Measurements from ENCODE around the gene APOO. TPM values are rescaled to one million over a fixed set of nuclear protein-coding genes. Genes with fewer than 3 reads are reported as not detected.

Gene APOO
- total RNA-seq, 1 donor from 2014 or later = 112 TPM

GRCh38 chrX:23799469-23800065, 108.2 kb downstream of the APOO start:
- no peak for DNase-seq
- ATAC-seq (ENCODE audit: poor library complexity) = no peak
- intact Hi-C loops (cut with DNase I) = no loop called here

DNA sequence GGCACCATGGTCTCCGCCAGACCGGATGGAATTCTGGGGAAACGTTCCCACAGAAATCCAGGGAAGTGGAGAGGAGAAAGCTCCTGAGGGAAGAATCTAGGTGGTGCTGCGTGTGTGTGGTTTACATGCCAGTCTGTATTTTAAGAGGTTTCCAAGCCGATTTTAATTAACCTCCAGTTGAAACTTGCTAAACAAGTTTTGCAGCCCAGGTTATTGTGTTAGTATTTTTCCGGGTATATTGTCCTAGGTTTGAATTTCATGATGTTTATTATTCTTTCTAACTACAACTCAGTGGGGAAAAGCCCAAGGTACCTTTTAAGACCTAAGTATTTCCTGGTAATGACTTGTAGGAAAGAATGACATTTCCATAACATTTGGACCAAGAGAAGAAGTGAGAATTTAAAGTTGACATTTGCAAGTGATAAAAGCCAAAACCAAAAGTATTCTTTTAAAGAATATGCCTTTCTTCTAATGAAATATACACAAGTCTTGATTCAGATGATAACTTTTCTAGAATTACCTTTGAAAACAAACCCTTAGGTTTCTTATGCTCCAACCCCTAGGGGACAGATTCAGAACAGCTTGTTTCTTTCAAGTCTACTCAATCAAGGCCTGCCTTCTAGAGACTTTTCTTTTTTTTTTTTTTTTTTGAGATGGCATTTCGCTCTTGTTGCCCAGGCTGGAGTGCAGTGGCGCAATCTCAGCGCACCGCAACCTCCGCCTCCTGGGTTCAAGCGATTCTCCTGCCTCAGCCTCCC, 110.2 kb downstream of the APOO start:
- ATAC-seq (ENCODE audit: poor library complexity) (no peak), DNase-seq (no peak)
- intact Hi-C loops (cut with DNase I) = no loop called here

DNA sequence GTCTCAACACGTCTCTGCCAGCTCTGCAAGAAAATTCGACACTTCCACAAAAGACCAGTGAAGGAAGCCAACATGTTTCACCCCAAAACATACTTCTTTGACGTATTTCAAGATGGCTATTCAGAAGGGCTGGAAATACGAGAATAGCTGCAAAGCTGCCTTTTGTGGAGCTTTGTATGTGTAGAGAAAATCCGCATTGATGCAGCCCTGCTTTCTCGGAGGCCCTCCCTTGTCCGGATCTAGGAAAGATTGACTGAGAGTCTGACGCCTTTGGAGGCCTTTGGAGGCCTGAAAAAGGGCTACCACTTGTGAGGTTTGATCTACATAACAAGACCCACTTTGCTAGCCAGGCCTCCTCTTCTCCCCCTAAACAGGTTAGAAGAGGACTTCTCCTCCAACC, 112.5 kb downstream of the APOO start:
- DNase-seq (no peak), ATAC-seq (ENCODE audit: poor library complexity) (no peak)
- intact Hi-C loops (cut with DNase I) = no loop called here

DNA sequence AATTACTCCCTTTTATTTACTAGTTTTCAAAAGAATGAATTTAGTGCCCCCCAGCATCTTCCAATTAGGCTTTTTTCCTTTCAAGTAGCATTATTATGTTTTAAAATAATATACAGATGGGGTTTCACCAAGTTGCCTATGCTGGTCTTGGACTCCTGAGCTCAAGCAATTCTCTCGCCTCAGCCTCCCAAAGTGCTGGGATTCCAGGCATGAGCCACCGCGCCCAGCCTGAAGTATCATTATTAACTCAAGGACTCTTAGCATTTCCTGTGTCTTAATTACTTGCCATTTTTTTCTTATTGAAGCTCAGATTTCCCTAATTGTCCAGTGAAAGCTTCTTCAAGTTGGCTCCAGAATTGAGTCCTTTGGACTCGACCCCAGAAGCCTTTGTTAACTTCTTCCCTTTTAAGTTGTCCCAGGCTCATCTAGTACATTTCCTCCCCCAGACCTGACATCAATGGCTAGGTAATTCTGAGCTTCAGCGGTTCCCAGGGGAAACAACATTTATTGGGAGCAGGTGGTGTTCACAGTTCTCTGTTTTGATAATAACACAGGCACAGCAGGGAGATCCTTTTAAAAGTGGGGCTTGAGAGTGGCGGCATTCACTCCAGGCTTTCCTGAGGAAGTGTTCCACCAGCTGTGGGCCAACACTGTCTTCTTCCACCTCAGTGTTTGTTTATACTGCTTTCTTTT, 114.7 kb downstream of the APOO start:
- ATAC-seq (ENCODE audit: poor library complexity) = no peak
- intact Hi-C loops (cut with DNase I) = no loop called here

GRCh38 chrX:23790155-23790497, 117.6 kb downstream of the APOO start:
- ATAC-seq (ENCODE audit: poor library complexity) = no peak
- intact Hi-C loops (cut with DNase I) = no loop called here

More for the DNA sequence above, 114.7 kb downstream of the APOO start:
- DNase-seq = no peak

DNA sequence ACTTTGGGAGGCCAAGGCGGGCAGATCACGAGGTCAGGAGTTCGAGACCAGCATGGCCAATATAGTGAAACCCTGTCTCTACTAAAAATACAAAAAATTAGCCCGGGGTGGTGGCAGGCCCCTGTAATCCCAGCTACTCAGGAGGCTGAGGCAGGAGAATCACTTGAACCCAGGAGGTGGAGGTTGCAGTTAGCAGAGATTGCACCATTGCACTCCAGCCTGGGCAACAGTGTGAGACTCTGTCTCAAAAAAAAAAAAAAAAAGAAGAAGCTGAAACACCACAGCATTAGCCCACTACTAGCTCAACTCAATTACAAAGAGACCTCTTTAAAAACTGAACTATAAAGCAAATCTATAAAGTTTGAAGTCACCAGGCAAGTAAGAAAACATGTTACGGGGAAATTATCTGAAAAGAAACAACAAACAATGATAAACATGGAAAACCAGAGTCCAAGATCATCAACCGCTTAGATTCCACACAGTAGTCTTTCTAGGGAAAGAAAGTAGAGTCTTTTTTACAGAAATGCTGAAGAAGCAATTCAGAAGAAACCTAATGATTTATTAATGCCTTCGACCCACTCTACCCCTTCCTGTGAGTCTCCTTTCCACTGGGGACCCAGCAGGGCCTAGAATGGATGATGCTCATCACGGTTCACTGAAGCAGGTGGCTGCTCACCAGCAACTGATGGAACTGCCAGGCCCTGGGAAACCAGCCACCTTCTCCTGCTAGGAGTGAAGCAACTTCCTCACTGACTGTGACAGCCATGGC, 118.2 kb downstream of the APOO start:
- intact Hi-C loops (cut with DNase I) = no loop called here
- DNase-seq = no peak
- ATAC-seq (ENCODE audit: poor library complexity) = no peak

More at GRCh38 chrX:23790155-23790497, 117.6 kb downstream of the APOO start:
- no peak for DNase-seq

DNA sequence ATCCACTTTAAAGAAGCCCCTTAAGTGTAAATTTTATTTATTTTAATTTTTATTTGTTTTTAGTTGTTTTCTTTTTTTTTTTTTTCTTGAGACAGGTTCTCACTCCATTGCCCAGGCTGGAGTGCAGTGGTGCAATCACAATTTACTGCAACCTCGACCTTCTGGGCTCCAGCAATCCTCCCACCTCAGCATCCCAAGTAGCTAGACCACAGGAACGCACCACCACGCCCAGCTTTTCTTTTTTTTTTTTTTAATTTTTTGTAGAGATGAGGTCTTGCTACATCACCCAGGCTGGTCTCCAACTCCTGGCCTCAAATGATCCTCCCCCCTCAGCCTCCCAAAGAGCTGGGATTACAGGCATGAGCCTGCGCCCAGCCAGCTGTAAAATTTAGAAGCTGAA, 118.8 kb downstream of the APOO start:
- ATAC-seq (ENCODE audit: poor library complexity) = no peak
- intact Hi-C loops (cut with DNase I) = no loop called here
- no peak for DNase-seq

DNA sequence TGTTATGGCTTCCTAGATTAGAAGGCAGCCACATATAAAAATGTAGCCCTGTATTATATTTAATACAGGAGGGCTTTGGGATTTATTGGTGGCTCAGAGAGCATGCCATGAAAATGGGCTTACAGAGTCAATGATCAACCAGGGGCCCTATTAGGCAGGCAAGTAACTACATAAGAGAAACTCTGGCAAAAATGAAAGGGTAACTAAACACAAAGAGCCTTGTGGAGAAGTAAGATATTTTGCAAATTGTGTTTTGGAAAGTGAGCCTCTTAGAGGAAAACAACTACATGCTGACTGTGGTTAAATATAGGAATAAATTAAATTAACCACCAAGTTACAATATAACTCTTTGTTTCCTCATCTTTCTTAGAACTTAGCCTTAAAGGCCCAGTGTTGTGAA, 119.2 kb downstream of the APOO start:
- ATAC-seq (ENCODE audit: poor library complexity) (no peak), DNase-seq (no peak)
- intact Hi-C loops (cut with DNase I) = no loop called here

- ATAC-seq (ENCODE audit: poor library complexity) (no peak), DNase-seq (no peak)
- intact Hi-C loops (cut with DNase I) = no loop called here
These were observed 120.0 kb downstream of the APOO start for GRCh38 chrX:23787745-23788118.

DNA sequence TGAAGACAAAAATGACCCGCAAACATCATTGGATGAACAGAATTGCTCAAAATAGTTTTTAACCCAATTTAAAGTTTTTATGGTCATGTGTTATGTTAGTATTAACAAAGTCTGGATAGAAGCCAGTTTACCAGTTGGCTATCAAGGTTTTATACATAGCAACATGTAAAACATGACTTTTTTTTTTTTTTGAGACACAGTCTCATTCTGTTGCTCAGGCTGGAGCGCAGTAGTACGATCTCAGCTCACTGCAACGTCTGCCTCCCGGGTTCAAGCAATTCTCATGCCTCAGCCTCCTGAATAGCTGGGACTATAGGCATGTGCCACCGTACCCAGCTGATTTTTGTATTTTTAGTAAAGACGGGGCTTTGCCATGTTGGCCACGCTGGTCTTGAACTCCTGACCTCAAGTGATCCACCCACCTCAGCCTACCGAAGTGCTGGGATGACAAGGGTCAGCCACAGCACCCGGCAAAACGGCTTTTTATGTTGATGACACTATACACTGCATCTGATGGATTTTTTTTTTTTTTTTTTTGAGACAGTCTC, 121.4 kb downstream of the APOO start:
- intact Hi-C loops (cut with DNase I) = no loop called here
- ATAC-seq (ENCODE audit: poor library complexity) = no peak
- no peak for DNase-seq

- intact Hi-C loops (cut with DNase I) = no loop called here
- peak; percentile 40 for ATAC-seq (ENCODE audit: poor library complexity)
These were observed 122.2 kb downstream of the APOO start for GRCh38 chrX:23785580-23785979.

DNA sequence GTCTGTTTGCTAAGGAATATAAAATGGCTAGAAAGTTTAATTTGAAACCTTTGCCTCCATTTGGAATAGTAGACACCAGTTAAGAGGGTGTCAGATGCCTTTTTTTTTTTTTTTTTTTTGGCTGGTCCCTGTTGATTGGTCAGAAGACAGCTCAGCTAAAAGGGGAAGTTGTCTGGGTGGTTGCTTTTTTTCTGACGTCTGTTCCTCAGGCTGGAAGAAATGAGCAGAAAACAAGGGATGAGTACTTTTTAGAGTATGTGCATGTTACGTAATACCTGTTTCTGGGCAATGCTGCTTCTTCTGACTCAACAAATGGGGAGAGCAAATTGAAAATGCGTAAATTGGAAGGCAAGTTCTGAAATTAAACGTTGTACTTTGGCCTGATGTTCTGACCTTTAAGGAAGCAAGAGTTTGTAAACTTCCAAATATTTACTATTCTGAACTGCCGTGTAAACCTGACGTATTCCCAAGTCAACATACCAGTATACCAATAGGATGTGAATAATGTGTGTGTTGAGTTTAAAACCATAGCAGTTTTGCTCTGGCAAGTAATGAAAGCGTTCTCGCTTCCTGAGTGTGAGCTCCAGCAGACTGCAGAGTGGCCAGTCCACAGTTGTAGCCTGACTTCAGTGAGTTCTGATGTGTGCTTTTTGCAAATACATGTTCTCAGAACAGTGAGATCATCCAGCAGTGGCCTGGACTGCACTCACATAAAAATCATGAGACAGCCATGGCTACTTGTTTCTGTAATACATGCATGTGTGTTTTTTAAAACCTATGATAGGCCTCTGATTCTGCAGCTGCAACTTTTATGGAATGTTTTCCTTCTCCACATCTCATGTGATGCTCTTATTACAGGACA, 123.0 kb downstream of the APOO start:
- DNase-seq = no peak
- intact Hi-C loops (cut with DNase I) = no loop called here
- ATAC-seq (ENCODE audit: poor library complexity) = no peak

More at GRCh38 chrX:23785580-23785979, 122.2 kb downstream of the APOO start:
- DNase-seq = no peak

DNA sequence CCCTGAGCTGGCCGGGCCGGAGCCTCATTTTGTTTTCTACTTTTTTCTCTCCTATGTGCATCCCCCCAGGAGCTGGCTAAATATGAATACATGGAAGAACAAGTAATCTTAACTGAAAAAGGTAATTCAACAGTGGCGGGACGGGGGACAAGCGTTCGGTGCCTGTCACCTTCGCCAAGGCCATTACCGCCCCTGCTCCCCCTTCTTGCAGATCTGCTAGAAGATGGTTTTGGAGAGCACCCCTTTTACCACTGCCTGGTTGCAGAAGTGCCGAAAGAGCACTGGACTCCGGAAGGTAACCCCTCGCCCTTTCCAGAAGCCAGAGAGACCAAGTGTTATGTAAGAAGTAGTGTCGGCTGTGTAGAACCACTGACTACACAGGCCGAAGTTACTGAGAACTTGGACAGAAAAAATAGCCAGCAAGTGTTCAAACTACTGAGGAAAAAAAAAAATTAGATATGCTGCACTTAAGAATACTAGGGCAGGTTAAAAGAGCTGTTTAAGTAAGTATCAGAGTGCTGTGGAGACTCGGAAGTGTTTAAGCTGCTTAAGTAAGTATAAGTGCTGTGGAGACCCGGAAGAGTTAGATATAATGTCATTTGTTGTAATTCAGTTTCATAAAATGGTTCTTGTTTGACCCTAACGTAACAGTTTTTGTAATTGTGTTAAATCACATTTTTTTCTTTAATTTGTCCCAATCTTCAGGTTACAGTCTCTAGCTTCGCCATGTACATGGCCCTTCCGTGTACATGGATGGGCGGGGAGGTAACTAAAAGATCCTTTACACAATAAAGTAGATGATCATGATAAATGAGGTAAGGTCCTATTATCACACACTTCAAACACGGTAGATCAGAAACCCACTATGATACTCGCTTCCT, 123.9 kb downstream of the APOO start:
- intact Hi-C loops (cut with DNase I) = loop anchor here (2.0 kb wide), 1 partner anchor 117 kb away; no protein-coding TSS in a partner anchor
- DNase-seq = no peak
- peak; percentile 16 for ATAC-seq (ENCODE audit: poor library complexity)
